Kidney (tissue), 14 donors: ENCODE results near the gene PTPRF. TPM values are rescaled to one million over a fixed set of nuclear protein-coding genes. Genes with fewer than 3 reads are reported as not detected.

Experiments
- DNase-seq, 5 donors: peaks; one replicate each; pipeline ENCODE4 v3.0.0-alpha.2; 2013 to 2020
- FAIRE-seq: peaks from 2 replicates; lab custom pipeline; 2012; peaks lifted over from hg19 to GRCh38; lab: Jason Lieb, UNC
- H3K27ac ChIP-seq, 2 donors: one replicate each; pipeline ENCODE4 v1.7.0; 2013; ENCODE audit warnings: low read depth in 2 of 2, low read length in 2 of 2, inconsistent platforms in 1 of 2
- H3K27me3 ChIP-seq: one replicate; pipeline ENCODE4 v1.7.1; 2013; ENCODE audit warnings: low read length, inconsistent platforms; ENCODE audit not compliant: control insufficient read depth, insufficient read depth
- H3K36me3 ChIP-seq, 3 donors: one replicate each; pipeline versions ENCODE4 v1.7.0 to v1.7.1; 2013; ENCODE audit warnings: low read length in 3 of 3, control low read depth in 1 of 3, inconsistent platforms in 1 of 3; ENCODE audit not compliant: insufficient read depth in 3 of 3, control insufficient read depth in 2 of 3
- H3K4me1 ChIP-seq, 3 donors: one replicate each; pipeline versions ENCODE4 v1.7.0 to v1.7.1; 2013; ENCODE audit warnings: low read length in 3 of 3, inconsistent platforms in 1 of 3, low read depth in 1 of 3; ENCODE audit not compliant: control insufficient read depth in 2 of 3, insufficient read depth in 2 of 3
- H3K4me3 ChIP-seq, 3 donors: one replicate each; pipeline versions ENCODE4 v1.7.0 to v1.8.1; 2013; ENCODE audit warnings: low read length in 3 of 3, control low read depth in 1 of 3, inconsistent platforms in 1 of 3
- H3K9ac ChIP-seq, 3 donors: one replicate each; pipeline versions ENCODE4 v1.7.0 to v1.7.1; 2013; ENCODE audit warnings: low read length in 3 of 3, control low read depth in 1 of 3, inconsistent platforms in 1 of 3
- H3K9me3 ChIP-seq, 3 donors: one replicate each; pipeline versions ENCODE4 v1.7.0 to v1.7.1; 2013; ENCODE audit warnings: low read length in 3 of 3, control low read depth in 1 of 3, inconsistent platforms in 1 of 3; ENCODE audit not compliant: control insufficient read depth in 2 of 3, insufficient read depth in 1 of 3
- intact Hi-C: fragments of 100-400 bp; cut with DNase I; formaldehyde crosslinking; loops from one replicate; pipeline ENCODE4 v1.11.1; 2022
- polyA plus RNA-seq: library from polyadenylated mRNA; stranded (reverse); fragments of 350-450 nt; fragmentation: Illumina TruSeq; extraction: RNeasy Lipid Tissue Mini Kit (QIAGEN cat#74804); gene quantifications from one replicate; pipeline ENCODE4 v1.2.3, GENCODE V29; 2014; ENCODE audit warnings: low read depth, low replicate concordance; ENCODE audit not compliant: insufficient read depth
- total RNA-seq: library from RNA; stranded (reverse); fragmentation: NEBNext Ultra II Directional; extraction: Animal tissue kit (Norgen Biotek cat#: 25700); gene quantifications from one replicate; pipeline ENCODE4 v1.2.1, GENCODE V29; 2021
- TF ChIP-seq, protein P1 (sequence below): IDR thresholded peaks from 3 replicates; pipeline ENCODE4 v1.5.1; 2012; ENCODE audit warnings: mild to moderate bottlenecking, moderate library complexity, borderline replicate concordance; ENCODE audit not compliant: insufficient read depth; ENCODE audit errors: extremely low read depth
- donor health status: control.
- donor health status: control.
- donor health status: control.
- donor health status: control.
- donor health status: control.
- donor health status: DM: yes; HTN: yes; CAD: no.
- donor health status: Normal renal cell carcinoma (clear cell type).

PTPRF gene
- total and polyA plus RNA-seq, 2 donors from 2014 or later, result 39.5 to 197 TPM

DNA sequence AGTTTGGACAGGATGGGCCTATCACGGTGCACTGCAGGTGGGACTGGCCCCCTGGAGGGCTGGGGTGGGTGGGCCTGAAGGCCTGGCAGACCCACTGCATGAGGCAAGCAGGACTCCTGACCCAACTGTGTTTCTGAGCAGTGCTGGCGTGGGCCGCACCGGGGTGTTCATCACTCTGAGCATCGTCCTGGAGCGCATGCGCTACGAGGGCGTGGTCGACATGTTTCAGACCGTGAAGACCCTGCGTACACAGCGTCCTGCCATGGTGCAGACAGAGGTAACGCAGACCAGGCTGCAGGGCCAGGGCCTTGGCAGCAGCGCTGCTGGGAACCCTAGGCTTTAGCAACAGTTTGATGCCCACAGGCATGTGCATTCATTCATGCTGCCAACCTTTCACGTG is 90.3 kb downstream of the PTPRF start:
- no peak overlapping the region for H3K9ac ChIP-seq
- no peaks in the 10 kb centered on the region for H3K4me1 ChIP-seq
- peaks cover 2 to 16% (median 13%) of the 10 kb centered on the region in 3 donors for H3K36me3 ChIP-seq
- no peak overlapping the region for H3K27ac ChIP-seq
- H3K9me3 ChIP-seq, result no peaks in the 10 kb centered on the region
- intact Hi-C loops, result no loop called here
- DNase-seq, result peak in 1 of 5 donors; percentile 35
- TF ChIP-seq, protein P1, sequence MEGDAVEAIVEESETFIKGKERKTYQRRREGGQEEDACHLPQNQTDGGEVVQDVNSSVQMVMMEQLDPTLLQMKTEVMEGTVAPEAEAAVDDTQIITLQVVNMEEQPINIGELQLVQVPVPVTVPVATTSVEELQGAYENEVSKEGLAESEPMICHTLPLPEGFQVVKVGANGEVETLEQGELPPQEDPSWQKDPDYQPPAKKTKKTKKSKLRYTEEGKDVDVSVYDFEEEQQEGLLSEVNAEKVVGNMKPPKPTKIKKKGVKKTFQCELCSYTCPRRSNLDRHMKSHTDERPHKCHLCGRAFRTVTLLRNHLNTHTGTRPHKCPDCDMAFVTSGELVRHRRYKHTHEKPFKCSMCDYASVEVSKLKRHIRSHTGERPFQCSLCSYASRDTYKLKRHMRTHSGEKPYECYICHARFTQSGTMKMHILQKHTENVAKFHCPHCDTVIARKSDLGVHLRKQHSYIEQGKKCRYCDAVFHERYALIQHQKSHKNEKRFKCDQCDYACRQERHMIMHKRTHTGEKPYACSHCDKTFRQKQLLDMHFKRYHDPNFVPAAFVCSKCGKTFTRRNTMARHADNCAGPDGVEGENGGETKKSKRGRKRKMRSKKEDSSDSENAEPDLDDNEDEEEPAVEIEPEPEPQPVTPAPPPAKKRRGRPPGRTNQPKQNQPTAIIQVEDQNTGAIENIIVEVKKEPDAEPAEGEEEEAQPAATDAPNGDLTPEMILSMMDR, result no peak
- no peak for FAIRE-seq
- H3K4me3 ChIP-seq, result no peak overlapping the region
- no peaks in the 10 kb centered on the region for H3K27me3 ChIP-seq

DNA sequence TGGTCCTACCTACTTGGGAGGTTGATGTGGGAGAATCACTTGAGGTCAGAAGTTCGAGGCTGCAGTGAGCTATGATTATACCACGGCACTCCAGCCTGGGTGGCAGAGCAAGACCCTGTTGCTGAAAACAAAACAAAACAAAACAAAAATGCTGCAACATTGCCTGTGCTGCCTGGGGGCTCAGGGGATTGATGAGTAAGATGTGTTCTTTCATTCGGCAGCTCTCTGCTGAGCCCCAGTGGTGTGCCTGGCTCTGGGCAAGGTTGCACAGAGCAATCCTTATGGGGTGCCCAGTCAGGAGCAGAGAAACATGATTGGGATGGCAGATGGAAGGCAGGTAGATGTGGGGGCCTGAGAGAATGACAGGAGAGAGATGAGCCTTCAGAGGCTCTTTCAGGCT is 90.7 kb downstream of the PTPRF start:
- Histone ChIP-seq H3K9me3 (no peaks in the 10 kb centered on the region), H3K4me1 (no peaks in the 10 kb centered on the region), H3K9ac (no peak overlapping the region), H3K4me3 (no peak overlapping the region), H3K36me3 (peaks cover 2 to 16% (median 13%) of the 10 kb centered on the region in 3 donors), H3K27me3 (no peaks in the 10 kb centered on the region), H3K27ac (no peak overlapping the region)
- intact Hi-C loops, result no loop called here
- DNase-seq (peak in 1 of 5 donors; percentile 15), FAIRE-seq (no peak)
- TF ChIP-seq, protein P1, result no peak

DNA sequence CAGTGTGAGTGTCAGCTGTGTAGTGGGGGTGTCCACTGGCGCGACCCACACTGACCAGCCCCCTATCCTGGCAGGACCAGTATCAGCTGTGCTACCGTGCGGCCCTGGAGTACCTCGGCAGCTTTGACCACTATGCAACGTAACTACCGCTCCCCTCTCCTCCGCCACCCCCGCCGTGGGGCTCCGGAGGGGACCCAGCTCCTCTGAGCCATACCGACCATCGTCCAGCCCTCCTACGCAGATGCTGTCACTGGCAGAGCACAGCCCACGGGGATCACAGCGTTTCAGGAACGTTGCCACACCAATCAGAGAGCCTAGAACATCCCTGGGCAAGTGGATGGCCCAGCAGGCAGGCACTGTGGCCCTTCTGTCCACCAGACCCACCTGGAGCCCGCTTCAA is 91.2 kb downstream of the PTPRF start:
- Histone ChIP-seq H3K27ac (no peak overlapping the region), H3K36me3 (peaks cover 2 to 16% (median 13%) of the 10 kb centered on the region in 3 donors), H3K9ac (no peak overlapping the region), H3K27me3 (no peaks in the 10 kb centered on the region), H3K4me1 (no peaks in the 10 kb centered on the region), H3K9me3 (no peaks in the 10 kb centered on the region), H3K4me3 (no peak overlapping the region)
- TF ChIP-seq, protein P1, result no peak
- no peak for FAIRE-seq
- intact Hi-C loops, result no loop called here
- peak in 1 of 5 donors; percentile 56 for DNase-seq

DNA sequence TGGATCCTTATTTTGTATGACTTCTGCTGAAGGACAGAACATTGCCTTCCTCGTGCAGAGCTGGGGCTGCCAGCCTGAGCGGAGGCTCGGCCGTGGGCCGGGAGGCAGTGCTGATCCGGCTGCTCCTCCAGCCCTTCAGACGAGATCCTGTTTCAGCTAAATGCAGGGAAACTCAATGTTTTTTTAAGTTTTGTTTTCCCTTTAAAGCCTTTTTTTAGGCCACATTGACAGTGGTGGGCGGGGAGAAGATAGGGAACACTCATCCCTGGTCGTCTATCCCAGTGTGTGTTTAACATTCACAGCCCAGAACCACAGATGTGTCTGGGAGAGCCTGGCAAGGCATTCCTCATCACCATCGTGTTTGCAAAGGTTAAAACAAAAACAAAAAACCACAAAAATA is 91.8 kb downstream of the PTPRF start:
- peak in 1 of 5 donors; percentile 32 for DNase-seq
- Histone ChIP-seq H3K27me3 (no peaks in the 10 kb centered on the region), H3K9ac (no peak overlapping the region), H3K4me3 (no peak overlapping the region), H3K36me3 (peaks cover 2 to 13% (median 12%) of the 10 kb centered on the region in 3 donors), H3K27ac (no peak overlapping the region), H3K9me3 (no peaks in the 10 kb centered on the region), H3K4me1 (no peaks in the 10 kb centered on the region)
- intact Hi-C loops, result no loop called here
- TF ChIP-seq, protein P1, result no peak
- FAIRE-seq, result no peak
